ENCODE data around the gene UBA1. TPM values are rescaled to one million over a fixed set of nuclear protein-coding genes. Genes with fewer than 3 reads are reported as not detected.

UBA1 gene
- total and polyA plus RNA-seq, 2 of the 13 experiments (the other 11 are each of a cell fraction or from before 2014, with no cell fraction given) = 93.3 to 129 TPM

- TF ChIP-seq SP1 (IDR thresholded peaks at IDR 0.05) = no peak
- TF ChIP-seq SP1 (CRISPR knock-in tag; IDR thresholded peaks at IDR 0.05) = no peak
- no peak for TF ChIP-seq ZNF83 (CRISPR knock-in tag; IDR thresholded peaks at IDR 0.05; ENCODE audit: borderline replicate concordance)
- TF ChIP-seq ZNF609 (CRISPR knock-in tag; IDR thresholded peaks at IDR 0.05; ENCODE audit: borderline replicate concordance) = no peak
- no peak for TF ChIP-seq SOX6 (IDR thresholded peaks at IDR 0.05)
- TF ChIP-seq SOX6 (CRISPR knock-in tag; IDR thresholded peaks at IDR 0.05) = no peak
- TF ChIP-seq TRAFD1 (CRISPR knock-in tag; IDR thresholded peaks at IDR 0.05; ENCODE audit: borderline replicate concordance) = no peak
- TF ChIP-seq, protein P1, sequence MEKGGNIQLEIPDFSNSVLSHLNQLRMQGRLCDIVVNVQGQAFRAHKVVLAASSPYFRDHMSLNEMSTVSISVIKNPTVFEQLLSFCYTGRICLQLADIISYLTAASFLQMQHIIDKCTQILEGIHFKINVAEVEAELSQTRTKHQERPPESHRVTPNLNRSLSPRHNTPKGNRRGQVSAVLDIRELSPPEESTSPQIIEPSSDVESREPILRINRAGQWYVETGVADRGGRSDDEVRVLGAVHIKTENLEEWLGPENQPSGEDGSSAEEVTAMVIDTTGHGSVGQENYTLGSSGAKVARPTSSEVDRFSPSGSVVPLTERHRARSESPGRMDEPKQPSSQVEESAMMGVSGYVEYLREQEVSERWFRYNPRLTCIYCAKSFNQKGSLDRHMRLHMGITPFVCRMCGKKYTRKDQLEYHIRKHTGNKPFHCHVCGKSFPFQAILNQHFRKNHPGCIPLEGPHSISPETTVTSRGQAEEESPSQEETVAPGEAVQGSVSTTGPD (CRISPR knock-in tag; IDR thresholded peaks at IDR 0.05) = no peak
Measured at GRCh38 chrX:47247999-47248320, 54.3 kb downstream of the UBA1 start (continued).
